Middle frontal gyrus (tissue), 1 donor: ENCODE data around the gene ADAMTSL2.

ENCODE experiments used
- DNase-seq: peaks from one replicate; pipeline ENCODE4 v3.0.0-alpha.2; 2015; ENCODE audit warnings: low spot score; ENCODE audit errors: extremely low spot score

The ADAMTSL2 gene

GRCh38 chr9:133499892-133500270 is 34.6 kb upstream of the ADAMTSL2 start:
- DNase-seq, result no peak

- DNase-seq, result no peak
These were observed 32.4 kb upstream of the ADAMTSL2 start for GRCh38 chr9:133502112-133502511.

DNA sequence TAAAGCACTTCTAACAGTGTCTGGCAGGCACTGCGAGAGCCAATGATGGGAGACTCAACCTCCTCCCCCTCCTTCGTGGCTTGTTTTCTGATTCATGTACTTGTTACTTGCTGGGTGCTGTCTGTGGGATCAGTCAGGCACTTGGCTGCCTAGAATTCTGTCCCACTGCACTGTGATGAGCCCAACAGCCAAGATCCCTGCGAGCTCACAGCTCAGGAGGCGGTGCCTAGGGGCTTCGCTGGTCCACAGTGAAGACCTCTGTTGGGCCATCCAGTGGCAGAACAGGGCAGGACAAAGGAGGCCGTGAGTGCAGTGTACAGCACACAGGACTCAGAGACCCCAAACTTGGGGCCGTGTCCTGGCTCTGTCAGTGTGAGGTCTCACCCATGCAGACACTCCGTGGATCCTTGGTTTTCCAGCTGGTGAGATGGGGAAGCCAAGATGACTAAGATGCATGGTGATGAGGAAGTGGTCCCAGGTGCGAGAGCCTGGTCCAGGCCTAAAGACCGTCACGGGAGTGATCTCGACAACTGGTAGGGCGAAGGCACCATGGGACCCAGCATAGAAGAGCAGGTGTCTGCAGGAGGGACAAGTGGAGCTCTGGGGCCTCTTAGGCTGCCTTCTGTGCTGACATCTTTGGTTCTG is 29.2 kb upstream of the ADAMTSL2 start:
- DNase-seq, result no peak

GRCh38 chr9:133505901-133506652 is 28.4 kb upstream of the ADAMTSL2 start:
- DNase-seq, result no peak

DNA sequence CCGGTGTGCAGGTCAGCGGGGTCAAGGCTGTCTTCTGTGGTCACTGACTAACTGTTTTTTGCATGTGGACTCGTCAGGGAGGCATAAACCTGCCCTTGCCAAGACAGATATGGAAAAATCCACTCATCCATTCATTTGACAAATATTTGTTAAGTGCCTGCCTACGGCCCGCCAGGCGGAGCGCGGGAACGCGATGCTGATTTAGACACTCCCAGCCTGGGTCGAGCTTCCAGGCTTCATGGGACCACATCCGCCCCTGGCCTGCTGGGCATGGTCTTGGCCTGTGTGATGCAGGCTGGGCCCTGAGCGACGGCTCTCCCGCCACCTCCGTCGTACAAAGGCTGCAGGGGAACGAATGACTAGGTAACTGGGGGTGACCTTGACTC is 27.9 kb upstream of the ADAMTSL2 start:
- no peak for DNase-seq

DNA sequence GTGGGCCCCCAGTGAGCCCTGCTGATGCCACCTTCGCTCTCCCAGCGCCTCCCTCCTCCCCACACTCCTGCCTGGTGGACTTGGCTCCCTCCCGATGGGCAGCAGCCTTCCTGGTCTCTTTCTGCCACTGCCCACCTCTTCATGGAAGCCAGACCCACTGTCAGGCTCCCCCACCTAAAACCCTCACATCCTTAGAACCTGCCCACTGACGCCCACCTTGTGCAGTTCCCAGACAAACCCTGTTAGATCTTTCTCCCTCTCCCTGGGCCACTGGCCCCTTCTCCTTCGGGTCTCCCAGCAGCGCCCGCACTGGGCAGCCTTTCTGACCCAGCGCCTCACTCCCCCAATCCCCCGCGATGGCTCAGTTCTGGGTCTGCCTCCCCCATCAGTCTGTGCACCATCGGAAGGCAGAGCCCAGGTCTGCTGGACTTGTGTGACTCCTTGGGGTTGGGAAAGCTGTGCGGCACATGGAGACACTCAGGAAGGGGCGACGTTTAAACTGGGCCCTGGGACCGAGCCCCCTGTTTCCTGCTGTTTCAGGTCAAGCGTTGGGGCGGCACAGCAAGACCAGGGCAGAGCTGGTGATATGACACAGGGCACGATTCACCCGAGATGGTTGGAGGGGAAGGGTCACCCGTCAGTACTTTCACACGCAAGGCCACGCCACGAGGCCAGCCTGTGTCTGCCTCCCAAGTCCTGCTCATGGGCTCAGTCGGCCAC is 27.1 kb upstream of the ADAMTSL2 start:
- DNase-seq, result no peak

- DNase-seq, result no peak
These were observed 26.5 kb upstream of the ADAMTSL2 start for GRCh38 chr9:133508046-133508445.

DNA sequence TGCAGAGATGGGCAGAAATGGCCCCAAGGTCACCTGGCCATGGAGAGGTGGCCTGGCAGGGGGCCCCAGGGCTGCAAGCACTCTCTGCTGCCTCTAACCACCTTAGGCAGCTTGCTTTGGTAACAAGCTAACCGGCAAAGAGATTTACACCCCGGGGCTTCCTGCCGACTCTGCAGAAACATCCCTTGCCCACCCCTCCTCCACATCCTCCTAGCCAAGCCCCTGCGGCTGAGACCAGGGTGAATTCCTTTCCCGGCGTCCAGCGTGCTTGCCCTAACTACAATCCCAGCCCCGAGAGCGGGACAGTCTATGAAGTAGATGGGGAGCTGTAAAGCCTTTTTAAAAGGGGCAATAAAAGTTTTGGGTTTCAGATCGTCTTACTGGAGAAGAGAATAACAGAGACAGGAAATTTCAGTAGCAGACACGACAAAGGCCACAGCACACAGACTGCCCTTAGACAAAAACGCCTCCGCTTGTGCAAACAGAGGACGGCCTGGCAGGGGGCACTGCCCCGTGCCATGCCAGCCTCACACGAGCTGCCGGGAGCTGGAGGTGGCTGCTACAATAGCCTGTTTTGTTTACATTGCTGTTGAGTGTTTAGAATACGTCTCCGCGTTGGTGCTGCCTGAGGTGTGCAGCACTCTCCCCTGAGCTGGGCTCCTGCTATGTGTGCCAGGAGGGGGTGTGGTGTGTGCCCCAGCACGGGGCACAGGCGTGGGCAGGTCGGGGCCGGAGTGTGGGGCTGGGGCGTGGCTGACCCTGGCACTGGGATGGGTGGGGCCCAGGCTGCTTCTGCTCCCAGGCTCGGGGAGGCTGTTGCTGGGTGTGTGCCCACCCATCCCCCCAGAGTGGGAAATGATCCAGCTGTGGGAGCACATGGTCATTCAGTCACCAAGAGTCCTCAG is 25.1 kb upstream of the ADAMTSL2 start:
- DNase-seq, result no peak

GRCh38 chr9:133510926-133511505 is 23.5 kb upstream of the ADAMTSL2 start:
- no peak for DNase-seq

DNA sequence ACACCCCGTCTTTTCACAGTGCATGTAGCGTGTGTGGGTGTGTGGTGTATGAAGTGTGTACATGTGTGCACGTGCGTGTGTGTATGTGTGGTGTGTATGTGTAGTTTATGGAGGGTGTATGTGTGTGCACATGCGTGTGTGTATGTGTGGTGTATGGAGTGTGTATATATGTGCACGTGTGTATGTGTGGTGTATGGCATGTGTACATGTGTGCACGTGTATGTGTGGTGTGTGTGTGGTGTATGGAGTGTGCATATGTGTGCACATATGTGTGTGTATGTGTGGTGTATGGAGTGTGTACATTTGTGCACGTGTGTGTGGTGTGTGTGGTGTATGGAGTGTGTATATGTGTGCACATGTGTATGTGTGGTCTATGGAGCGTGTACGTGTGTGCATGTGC is 22.9 kb upstream of the ADAMTSL2 start:
- DNase-seq, result no peak

DNA sequence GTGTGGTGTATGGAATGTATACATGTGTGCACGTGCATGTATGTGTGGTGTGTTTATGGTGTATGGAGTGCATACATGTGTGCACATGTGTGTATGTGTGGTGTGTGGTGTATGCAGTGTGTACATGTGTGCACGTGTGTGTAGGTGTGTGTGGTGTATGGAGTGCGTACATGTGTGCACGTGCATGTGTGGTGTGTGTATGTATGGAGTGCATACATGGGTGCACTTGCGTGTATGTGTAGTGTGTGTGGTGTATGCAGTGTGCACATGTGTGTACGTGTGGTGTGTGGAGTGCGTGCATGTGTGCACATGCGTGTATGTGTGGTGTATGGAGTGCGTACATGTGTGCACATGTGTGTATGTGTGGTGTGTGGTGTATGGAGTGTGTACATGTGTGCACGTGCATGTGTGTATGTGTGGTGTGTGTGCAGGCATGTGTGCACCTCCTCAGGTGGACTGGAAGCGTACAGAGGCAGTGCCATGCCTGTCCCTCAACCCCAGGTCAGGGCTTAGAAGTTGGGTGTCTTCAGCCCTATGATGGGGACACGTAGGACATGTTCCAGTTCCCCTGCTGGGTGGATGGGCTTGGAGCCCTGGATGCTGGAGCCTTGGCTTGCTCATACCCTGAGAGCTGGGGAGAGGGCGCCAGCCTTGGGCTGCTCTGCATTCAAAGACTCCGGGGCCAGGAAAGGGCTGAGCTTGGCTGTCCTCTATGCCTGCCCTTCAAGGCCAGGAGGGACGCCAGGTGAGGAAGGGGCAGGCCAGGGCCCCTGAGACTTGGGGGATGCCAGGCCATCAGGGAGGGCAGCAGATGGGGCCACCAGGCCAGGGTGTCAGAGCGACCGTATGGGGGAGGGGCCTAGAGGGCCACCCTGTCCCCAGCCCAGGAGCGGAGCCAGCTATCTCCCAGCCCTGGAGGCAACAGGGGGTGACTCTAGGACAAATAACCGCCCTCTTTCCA is 22.0 kb upstream of the ADAMTSL2 start:
- no peak for DNase-seq

- DNase-seq, result no peak
These were observed 21.0 kb upstream of the ADAMTSL2 start for GRCh38 chr9:133513214-133514100.

DNA sequence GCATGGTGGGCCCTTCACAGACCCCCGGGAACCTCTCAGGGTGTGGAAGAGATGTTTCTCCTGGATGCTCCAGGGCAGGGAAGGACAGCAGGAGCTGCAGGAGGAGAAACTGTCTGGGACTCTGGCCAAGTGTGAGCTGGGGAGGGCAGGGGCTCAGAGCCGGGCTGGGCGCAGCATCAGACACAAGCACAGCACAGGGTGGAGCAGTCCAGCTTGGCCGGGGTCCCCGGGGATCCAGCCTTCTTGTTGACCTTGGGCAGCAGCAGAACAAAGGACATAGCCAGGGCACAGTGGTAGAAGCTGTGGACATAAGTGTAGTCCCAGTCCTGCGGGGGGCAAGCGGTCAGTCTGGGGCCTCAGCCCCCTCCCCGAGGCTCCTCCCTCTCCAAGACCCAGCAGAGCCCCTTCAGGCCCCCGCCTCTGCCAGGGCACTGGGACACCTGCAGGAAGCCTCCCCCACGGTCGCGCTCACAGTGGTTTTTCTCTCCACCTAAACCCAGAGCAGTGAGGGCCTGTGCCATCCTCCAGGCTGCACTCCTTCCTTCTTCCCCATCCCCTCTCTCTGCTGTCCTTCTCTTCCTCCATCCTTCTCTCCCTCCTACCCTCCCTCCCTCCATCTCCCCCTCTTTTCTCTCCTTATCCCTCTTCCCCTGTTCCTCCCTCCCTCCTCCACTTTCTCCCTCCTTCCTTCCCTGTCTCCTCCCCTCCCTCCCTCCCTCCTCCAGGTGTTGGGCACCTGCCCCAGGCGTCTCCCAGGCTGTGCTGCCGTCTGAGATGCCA is 19.9 kb upstream of the ADAMTSL2 start:
- no peak for DNase-seq

GRCh38 chr9:133515240-133515610 is 19.3 kb upstream of the ADAMTSL2 start:
- no peak for DNase-seq

- no peak for DNase-seq
These were observed 18.8 kb upstream of the ADAMTSL2 start for GRCh38 chr9:133515615-133516255.

- no peak for DNase-seq
These were observed 18.1 kb upstream of the ADAMTSL2 start for GRCh38 chr9:133516256-133516960.

DNA sequence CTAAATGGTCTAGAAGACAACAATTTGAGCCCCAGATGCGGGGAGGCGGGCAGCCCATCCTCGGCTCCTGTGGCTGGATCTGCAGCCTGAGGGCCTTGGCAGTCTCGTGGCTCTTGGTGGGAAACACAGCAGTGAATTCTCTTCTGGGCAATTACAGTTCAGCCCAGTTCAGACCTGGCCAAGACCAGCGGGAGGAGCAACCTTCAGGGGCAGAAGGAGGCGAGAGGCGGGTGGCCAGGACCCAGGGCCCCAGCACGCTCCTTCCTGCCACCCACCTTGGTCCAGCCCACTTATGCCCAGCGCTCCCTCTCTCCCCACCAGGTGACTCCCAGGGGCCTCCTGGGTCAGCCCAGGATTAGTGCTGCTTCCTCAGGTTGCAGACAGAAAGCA is 17.5 kb upstream of the ADAMTSL2 start:
- no peak for DNase-seq
